Mononuclear cell (primary cell): ENCODE results near the gene EPN1. TPM values are rescaled to one million over a fixed set of nuclear protein-coding genes. Genes with fewer than 3 reads are reported as not detected.

ENCODE experiments used
- H3K27me3 ChIP-seq: 2 replicates; pipeline ENCODE4 v1.6.0; 2011; ENCODE audit warnings: low read length, control low read depth; ENCODE audit not compliant: insufficient read depth
- H3K4me1 ChIP-seq: 2 replicates; pipeline ENCODE4 v1.5.1; 2011; ENCODE audit warnings: mild to moderate bottlenecking, low read length, control low read depth; ENCODE audit not compliant: insufficient read depth
- H3K4me3 ChIP-seq: 2 replicates; pipeline ENCODE4 v1.5.1; 2011; ENCODE audit warnings: mild to moderate bottlenecking, low read length, moderate library complexity
- H3K9me3 ChIP-seq: 2 replicates; pipeline ENCODE4 v1.5.1; 2011; ENCODE audit warnings: low read depth, mild to moderate bottlenecking, control low read depth, low read length
- total RNA-seq: library from RNA; depleted of rRNA; stranded (reverse); fragments of >200 nt; gene quantifications from one replicate; pipeline ENCODE4 v1.2.3, GENCODE V29; 2012

EPN1 gene
- total RNA-seq, 1 donor: 23.5 TPM

GRCh38 chr19:55688422-55689218, 13.6 kb downstream of the EPN1 start:
- H3K9me3 ChIP-seq: no peaks in the 10 kb centered on the region
- H3K4me1 ChIP-seq: no peaks in the 10 kb centered on the region
- no peaks in the 10 kb centered on the region for H3K27me3 ChIP-seq
- no peak overlapping the region for H3K4me3 ChIP-seq

GRCh38 chr19:55689411-55690108, 14.5 kb downstream of the EPN1 start:
- H3K4me3 ChIP-seq: no peak overlapping the region
- no peaks in the 10 kb centered on the region for H3K4me1 ChIP-seq
- no peaks in the 10 kb centered on the region for H3K27me3 ChIP-seq
- no peaks in the 10 kb centered on the region for H3K9me3 ChIP-seq

GRCh38 chr19:55690109-55690768, 15.2 kb downstream of the EPN1 start:
- H3K4me1 ChIP-seq: no peaks in the 10 kb centered on the region
- no peaks in the 10 kb centered on the region for H3K27me3 ChIP-seq
- no peaks in the 10 kb centered on the region for H3K9me3 ChIP-seq
- no peak overlapping the region for H3K4me3 ChIP-seq

GRCh38 chr19:55690769-55691545, 15.9 kb downstream of the EPN1 start:
- H3K9me3 ChIP-seq: no peaks in the 10 kb centered on the region
- H3K27me3 ChIP-seq: no peaks in the 10 kb centered on the region
- H3K4me1 ChIP-seq: no peaks in the 10 kb centered on the region
- H3K4me3 ChIP-seq: no peak overlapping the region

GRCh38 chr19:55691561-55692481, 16.8 kb downstream of the EPN1 start:
- H3K9me3 ChIP-seq: no peaks in the 10 kb centered on the region
- H3K4me3 ChIP-seq: no peak overlapping the region
- H3K4me1 ChIP-seq: no peaks in the 10 kb centered on the region
- H3K27me3 ChIP-seq: no peaks in the 10 kb centered on the region

- Histone ChIP-seq H3K9me3 (no peaks in the 10 kb centered on the region), H3K27me3 (no peaks in the 10 kb centered on the region), H3K4me1 (no peaks in the 10 kb centered on the region), H3K4me3 (no peak overlapping the region)
Measured at GRCh38 chr19:55692681-55693081, 17.7 kb downstream of the EPN1 start.

- Histone ChIP-seq H3K4me1 (no peaks in the 10 kb centered on the region), H3K4me3 (no peak overlapping the region), H3K9me3 (no peaks in the 10 kb centered on the region), H3K27me3 (no peaks in the 10 kb centered on the region)
Measured at GRCh38 chr19:55693336-55693974, 18.4 kb downstream of the EPN1 start.

GRCh38 chr19:55694241-55694655, 19.2 kb downstream of the EPN1 start:
- H3K4me3 ChIP-seq: no peak overlapping the region
- H3K9me3 ChIP-seq: no peaks in the 10 kb centered on the region

GRCh38 chr19:55694656-55695491, 19.8 kb downstream of the EPN1 start:
- Histone ChIP-seq H3K4me3 (no peak overlapping the region), H3K9me3 (no peaks in the 10 kb centered on the region), H3K4me1 (no peaks in the 10 kb centered on the region), H3K27me3 (no peaks in the 10 kb centered on the region)

More at GRCh38 chr19:55694241-55694655, 19.2 kb downstream of the EPN1 start:
- no peaks in the 10 kb centered on the region for H3K27me3 ChIP-seq
- H3K4me1 ChIP-seq: no peaks in the 10 kb centered on the region

- H3K4me3 ChIP-seq: no peak overlapping the region
- H3K27me3 ChIP-seq: no peaks in the 10 kb centered on the region
- no peaks in the 10 kb centered on the region for H3K9me3 ChIP-seq
- H3K4me1 ChIP-seq: no peaks in the 10 kb centered on the region
Measured at GRCh38 chr19:55695511-55696290, 20.7 kb downstream of the EPN1 start.

- no peaks in the 10 kb centered on the region for H3K27me3 ChIP-seq
- H3K9me3 ChIP-seq: no peaks in the 10 kb centered on the region
- no peak overlapping the region for H3K4me3 ChIP-seq
- H3K4me1 ChIP-seq: no peaks in the 10 kb centered on the region
Measured at GRCh38 chr19:55696301-55697068, 21.5 kb downstream of the EPN1 start.

GRCh38 chr19:55697069-55697440, 22.0 kb downstream of the EPN1 start:
- Histone ChIP-seq H3K4me3 (no peak overlapping the region), H3K27me3 (no peaks in the 10 kb centered on the region), H3K4me1 (no peaks in the 10 kb centered on the region), H3K9me3 (no peaks in the 10 kb centered on the region)
